Type B pancreatic cell (in vitro differentiated cells): ENCODE data around the gene FREM3. TPM values are rescaled to one million over a fixed set of nuclear protein-coding genes. Genes with fewer than 3 reads are reported as not detected.
"Not testable (repeated sequence)": the region's sequence is repeated elsewhere in the genome, so short reads cannot be mapped to it uniquely, and the experiment has no call there.

Source experiments
- DNase-seq: peaks from one replicate; pipeline ENCODE4 v3.0.0; 2021; ENCODE audit warnings: mixed read lengths; ENCODE audit not compliant: unreplicated experiment; ENCODE audit errors: extremely low spot score
- H3K27ac Mint-ChIP-seq: 2 replicates; pipeline ENCODE4 v1.8.0; 2021; ENCODE audit warnings: mild to moderate bottlenecking, mixed read lengths
- H3K27me3 Mint-ChIP-seq: 2 replicates; pipeline ENCODE4 v1.8.0; 2021; ENCODE audit warnings: mixed read lengths
- H3K36me3 Mint-ChIP-seq: 2 replicates; pipeline ENCODE4 v1.8.0; 2021; ENCODE audit warnings: mixed read lengths
- H3K4me1 Mint-ChIP-seq: one replicate; pipeline ENCODE4 v1.8.0; 2021; ENCODE audit warnings: mixed read lengths; ENCODE audit not compliant: unreplicated experiment
- H3K4me3 Mint-ChIP-seq: 2 replicates; pipeline ENCODE4 v1.8.0; 2021; ENCODE audit warnings: mild to moderate bottlenecking, mixed read lengths
- H3K9me3 Mint-ChIP-seq: 2 replicates; pipeline ENCODE4 v1.8.0; 2021; ENCODE audit warnings: mixed read lengths
- CTCF ChIP-seq: fragments of 200-600 bp; sonication (generic); conservative IDR thresholded peaks from 2 replicates; pipeline ENCODE4 v1.5.0; 2021; ENCODE audit warnings: antibody characterized with exemption, mild to moderate bottlenecking
- total RNA-seq: library from RNA; stranded (reverse); gene quantifications from 2 replicates; pipeline ENCODE4 v1.2.1, GENCODE V29; 2021; ENCODE audit warnings: low replicate concordance

Gene FREM3
- total RNA-seq, 1 donor from 2014 or later, result 0.31 TPM

- H3K4me3 Mint-ChIP-seq, result no peak overlapping the region
- DNase-seq, result no peak
- no peaks in the 10 kb centered on the region for H3K27me3 Mint-ChIP-seq
- H3K9me3 Mint-ChIP-seq, result no peaks in the 10 kb centered on the region
- no peak for TF ChIP-seq CTCF
- H3K4me1 Mint-ChIP-seq, result no peaks in the 10 kb centered on the region
- H3K36me3 Mint-ChIP-seq, result peaks cover 60% of the 10 kb centered on the region
- H3K27ac Mint-ChIP-seq, result no peak overlapping the region
These were observed 161.4 kb downstream of the FREM3 start for GRCh38 chr4:143538979-143539669.

GRCh38 chr4:143531788-143532491 lies 168.5 kb downstream of the FREM3 start:
- H3K9me3 Mint-ChIP-seq, result no peaks in the 10 kb centered on the region
- TF ChIP-seq CTCF, result no peak
- no peaks in the 10 kb centered on the region for H3K27me3 Mint-ChIP-seq
- H3K4me3 Mint-ChIP-seq, result no peak overlapping the region
- H3K27ac Mint-ChIP-seq, result peak overlapping the region; percentile 19
- H3K4me1 Mint-ChIP-seq, result no peaks in the 10 kb centered on the region
- H3K36me3 Mint-ChIP-seq, result peaks cover 56% of the 10 kb centered on the region
- no peak for DNase-seq

- Mint-ChIP-seq H3K27ac (peak overlapping the region; percentile 19), H3K4me1 (no peaks in the 10 kb centered on the region), H3K36me3 (peaks cover 56% of the 10 kb centered on the region), H3K27me3 (no peaks in the 10 kb centered on the region), H3K9me3 (no peaks in the 10 kb centered on the region), H3K4me3 (no peak overlapping the region)
- peak; percentile 58 for TF ChIP-seq CTCF
- DNase-seq, result no peak
These were observed 169.1 kb downstream of the FREM3 start for GRCh38 chr4:143531380-143531779.

- not testable (repeated sequence) for H3K4me3 Mint-ChIP-seq, DNase-seq, H3K27me3 Mint-ChIP-seq, H3K4me1 Mint-ChIP-seq, H3K27ac Mint-ChIP-seq, H3K9me3 Mint-ChIP-seq
- peaks cover 55% of the 10 kb centered on the region for H3K36me3 Mint-ChIP-seq
These were observed 172.4 kb downstream of the FREM3 start for GRCh38 chr4:143528046-143528445.

Other genes starting within 250 kb of the FREM3 start
- 52.2 and 69.2 TPM in 2 replicates for gene SMARCA5, start 187.0 kb downstream of the FREM3 start, total RNA-seq
- not detected in 2 replicates for gene GYPE, start 204.9 kb upstream of the FREM3 start, total RNA-seq